CD4-positive, alpha-beta T cell (primary cell): ENCODE measurements around the gene KAZALD1. TPM values are rescaled to one million over a fixed set of nuclear protein-coding genes. Genes with fewer than 3 reads are reported as not detected.

Experiments used
- ATAC-seq: fragments of 200-7000 bp; cut with Tn5 transposase; one replicate; pipeline ENCODE4 v1.10.0; 2022; ENCODE audit warnings: mild to moderate bottlenecking; ENCODE audit not compliant: poor library complexity
- CTCF ChIA-PET: fragments of 350-600 bp; sonication (Branson Sonifier 250); formaldehyde crosslinking; loops from one replicate; lab custom pipeline; 2021; ENCODE audit warnings: antibody characterized with exemption, inconsistent platforms; lab: Charles Lee
- POLR2A ChIA-PET: fragments of 350-600 bp; sonication (Branson Sonifier 250); formaldehyde crosslinking; loops from one replicate; lab custom pipeline; 2021; ENCODE audit warnings: antibody characterized with exemption, inconsistent platforms; lab: Charles Lee
- DNase-seq, 14 experiments: peaks; one replicate each; pipeline ENCODE4 v3.0.0-alpha.2; 2013 to 2020; ENCODE audit warnings: mixed read lengths in 2 of 14
- H3K27ac ChIP-seq, 2 donors: one replicate each; pipeline versions ENCODE4 v1.5.1 to v1.7.0; 2013; ENCODE audit warnings: low read length in 2 of 2, low read depth in 1 of 2, mild to moderate bottlenecking in 1 of 2
- H3K27me3 ChIP-seq, 2 experiments: 1 replicate in 1 of 2; 2 replicates in 1 of 2; pipeline versions ENCODE4 v1.6.1 to v1.7.0; 2013; ENCODE audit warnings: low read length in 2 of 2, control low read depth in 1 of 2, mild to moderate bottlenecking in 1 of 2, moderate library complexity in 1 of 2; ENCODE audit not compliant: insufficient read depth in 2 of 2, control insufficient read depth in 1 of 2
- H3K36me3 ChIP-seq: one replicate; pipeline ENCODE4 v1.6.1; 2013; ENCODE audit warnings: low read length, control low read depth; ENCODE audit not compliant: insufficient read depth
- H3K4me1 ChIP-seq: one replicate; pipeline ENCODE4 v1.6.1; 2013; ENCODE audit warnings: low read length, control low read depth; ENCODE audit not compliant: insufficient read depth
- H3K4me3 ChIP-seq: one replicate; pipeline ENCODE4 v1.5.1; 2013; ENCODE audit warnings: mild to moderate bottlenecking, low read length, moderate library complexity
- H3K9me3 ChIP-seq, 2 experiments: 1 replicate in 1 of 2; 2 replicates in 1 of 2; pipeline versions ENCODE4 v1.6.1 to v1.7.0; 2013; ENCODE audit warnings: low read length in 2 of 2, mild to moderate bottlenecking in 2 of 2, control low read depth in 1 of 2, moderate library complexity in 1 of 2; ENCODE audit not compliant: control insufficient read depth in 1 of 2, insufficient read depth in 1 of 2
- H3K27ac Mint-ChIP-seq: one replicate; pipeline ENCODE4 v1.8.0; 2020; ENCODE audit warnings: mixed read lengths
- H3K27me3 Mint-ChIP-seq: one replicate; pipeline ENCODE4 v1.8.0; 2021; ENCODE audit warnings: mixed read lengths
- H3K36me3 Mint-ChIP-seq: one replicate; pipeline ENCODE4 v1.8.0; 2021; ENCODE audit warnings: low read depth, mixed read lengths
- H3K4me1 Mint-ChIP-seq: one replicate; pipeline ENCODE4 v1.8.0; 2021; ENCODE audit warnings: low read depth, mixed read lengths
- H3K4me3 Mint-ChIP-seq: one replicate; pipeline ENCODE4 v1.8.0; 2020; ENCODE audit warnings: mild to moderate bottlenecking, mixed read lengths
- H3K9me3 Mint-ChIP-seq: one replicate; pipeline ENCODE4 v1.8.0; 2020; ENCODE audit warnings: mixed read lengths
- intact Hi-C, 2 experiments: fragments of 100-400 bp; cut with DNase I in 1 of 2; cut with micrococcal nuclease in 1 of 2; formaldehyde crosslinking; loops; one replicate each; pipeline versions ENCODE4 v1.15.1 to v1.9.0; 2023 to 2025; cut with DNase I, micrococcal nuclease
- total RNA-seq, 174 experiments: library from RNA in 2 of 174; stranded (reverse) in 2 of 174; gene quantifications; one replicate each; pipeline ENCODE4 v1.2.3 and lab custom pipeline; 2021 to 2026
- TF ChIP-seq, protein P1 (sequence below): fragments of 200-600 bp; IDR thresholded peaks from one replicate; pipeline ENCODE4 v1.8.0; 2022; ENCODE audit warnings: antibody characterized with exemption, mild to moderate bottlenecking

The KAZALD1 gene
- total RNA-seq, 2 experiments from 2014 or later, result not detected

DNA sequence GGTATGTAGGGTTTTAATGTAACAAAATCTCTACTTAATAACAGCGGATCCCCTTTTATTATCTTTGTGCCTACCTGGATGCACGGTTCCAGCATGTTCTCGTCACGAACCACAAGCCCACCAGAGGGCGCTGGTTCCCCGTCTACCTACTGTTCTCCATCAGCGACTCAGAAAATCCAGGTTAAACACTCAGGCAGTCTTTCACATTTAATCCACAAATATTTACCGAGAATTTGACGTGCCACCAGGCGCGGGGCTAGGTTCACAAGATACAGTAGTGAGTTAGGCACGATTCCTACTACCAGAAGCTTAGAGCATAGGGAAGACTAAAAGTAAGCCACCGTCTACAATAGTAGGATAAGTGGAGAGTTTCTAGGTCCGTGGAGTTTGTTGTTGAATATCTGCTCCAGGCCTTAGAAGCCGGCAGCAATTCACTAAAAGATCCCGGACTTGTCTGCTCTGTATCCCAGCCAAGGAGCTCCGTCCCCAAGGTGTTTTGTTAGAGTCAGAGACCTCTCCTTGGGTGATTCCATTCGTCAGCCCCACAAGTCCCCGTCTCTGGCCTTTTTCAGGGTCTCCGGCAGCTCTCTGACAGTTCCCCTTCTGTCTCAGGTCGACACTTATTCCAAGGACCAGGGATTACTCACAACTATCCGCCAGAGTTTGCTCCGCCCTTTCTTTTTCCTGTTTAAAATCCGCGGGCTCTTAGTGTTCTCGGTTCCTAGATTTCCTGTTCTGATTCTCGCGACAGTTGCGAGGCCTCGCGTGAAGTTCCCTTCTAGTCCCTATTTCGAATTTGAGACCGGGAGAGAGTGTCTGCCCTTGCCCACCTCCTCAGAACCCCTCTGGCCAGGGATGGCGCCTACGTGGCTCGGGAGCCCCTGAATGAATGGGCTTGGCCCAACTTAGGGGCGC lies 1.5 kb upstream of the KAZALD1 start:
- CTCF ChIA-PET, result interaction anchor here (0.8 to 5.6 kb wide), 7 partner anchors 9 to 82 kb away, joined by 3 to 45 read pairs (median 5); no protein-coding TSS in a partner anchor
- H3K27me3 Mint-ChIP-seq, result peaks cover 20% of the 10 kb centered on the region
- DNase-seq, result peak; percentile 79 to 95 (median 90)
- ATAC-seq, result peak; percentile 70
- H3K27ac Mint-ChIP-seq, result peak overlapping the region; percentile 81
- peaks cover 40% of the 10 kb centered on the region for H3K4me1 ChIP-seq
- intact Hi-C loops, result loop anchor here (1.0 to 10.0 kb wide), 5 partner anchors 8 to 295 kb away; partner anchors contain the start of genes BTRC (in 1 of the 2) and SLF2 (in 1 of the 2)
- H3K4me1 Mint-ChIP-seq, result peaks cover 31% of the 10 kb centered on the region
- TF ChIP-seq, protein P1, sequence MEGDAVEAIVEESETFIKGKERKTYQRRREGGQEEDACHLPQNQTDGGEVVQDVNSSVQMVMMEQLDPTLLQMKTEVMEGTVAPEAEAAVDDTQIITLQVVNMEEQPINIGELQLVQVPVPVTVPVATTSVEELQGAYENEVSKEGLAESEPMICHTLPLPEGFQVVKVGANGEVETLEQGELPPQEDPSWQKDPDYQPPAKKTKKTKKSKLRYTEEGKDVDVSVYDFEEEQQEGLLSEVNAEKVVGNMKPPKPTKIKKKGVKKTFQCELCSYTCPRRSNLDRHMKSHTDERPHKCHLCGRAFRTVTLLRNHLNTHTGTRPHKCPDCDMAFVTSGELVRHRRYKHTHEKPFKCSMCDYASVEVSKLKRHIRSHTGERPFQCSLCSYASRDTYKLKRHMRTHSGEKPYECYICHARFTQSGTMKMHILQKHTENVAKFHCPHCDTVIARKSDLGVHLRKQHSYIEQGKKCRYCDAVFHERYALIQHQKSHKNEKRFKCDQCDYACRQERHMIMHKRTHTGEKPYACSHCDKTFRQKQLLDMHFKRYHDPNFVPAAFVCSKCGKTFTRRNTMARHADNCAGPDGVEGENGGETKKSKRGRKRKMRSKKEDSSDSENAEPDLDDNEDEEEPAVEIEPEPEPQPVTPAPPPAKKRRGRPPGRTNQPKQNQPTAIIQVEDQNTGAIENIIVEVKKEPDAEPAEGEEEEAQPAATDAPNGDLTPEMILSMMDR, result peak; percentile 98
- POLR2A ChIA-PET, result interaction anchor here (0.9 to 2.4 kb wide), 3 partner anchors 17 to 64 kb away, joined by 3 to 21 read pairs (median 15); partner anchors contain the start of genes PDZD7 and SFXN3
- H3K9me3 ChIP-seq, result peaks cover 0 to 8% of the 10 kb centered on the region in 2 experiments
- peaks cover 27% of the 10 kb centered on the region in 2 experiments for H3K27me3 ChIP-seq
- peak overlapping the region; percentile 85 for H3K4me3 ChIP-seq
- H3K36me3 Mint-ChIP-seq, result peaks cover 4% of the 10 kb centered on the region
- peak overlapping the region; percentile 88 to 91 for H3K27ac ChIP-seq
- no peaks in the 10 kb centered on the region for H3K9me3 Mint-ChIP-seq
- H3K36me3 ChIP-seq, result no peaks in the 10 kb centered on the region
- peak overlapping the region; percentile 95 for H3K4me3 Mint-ChIP-seq

DNA sequence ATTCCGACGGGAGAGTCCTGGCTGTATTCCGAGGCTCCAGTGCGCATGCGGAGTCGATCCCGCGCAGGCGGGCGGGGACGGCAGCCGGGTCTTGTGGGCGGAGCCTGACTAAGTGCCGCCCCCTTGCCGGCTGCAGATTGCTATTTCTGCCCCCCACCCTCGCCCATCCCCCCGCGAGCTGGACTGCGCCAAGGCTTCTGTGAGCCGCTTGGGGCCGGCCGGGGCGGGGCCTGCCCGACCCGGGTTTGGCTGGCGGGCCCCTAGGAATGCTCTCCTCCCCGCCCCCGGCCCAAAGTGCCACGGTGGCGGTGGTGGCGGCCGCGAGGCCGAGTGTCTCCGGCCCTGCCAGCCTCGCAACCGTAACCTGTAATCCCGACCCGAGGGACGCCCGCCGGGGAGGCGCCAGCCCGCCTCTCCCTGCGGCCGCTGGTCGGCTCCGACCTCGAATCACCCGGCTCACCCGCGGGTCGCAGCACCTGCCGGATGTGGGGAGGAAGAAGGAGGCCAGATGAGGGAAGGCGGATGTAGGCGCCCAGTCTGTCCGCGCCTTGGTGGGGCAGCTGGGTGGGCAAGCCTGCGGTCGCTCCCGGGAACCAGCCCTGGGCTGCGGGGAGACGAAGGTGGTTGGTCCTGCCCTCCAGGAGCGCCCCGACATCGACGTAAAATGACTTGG lies 702 bp upstream of the KAZALD1 start:
- H3K36me3 ChIP-seq, result no peaks in the 10 kb centered on the region
- intact Hi-C loops, result loop anchor here (1.0 to 10.0 kb wide), 5 partner anchors 7 to 294 kb away; partner anchors contain the start of genes BTRC (in 1 of the 2) and SLF2 (in 1 of the 2)
- ChIA-PET POLR2A (interaction anchor here (0.7 to 2.4 kb wide), 4 partner anchors 18 to 81 kb away, joined by 3 to 21 read pairs (median 10); partner anchors contain the start of genes PDZD7 and SFXN3), CTCF (interaction anchor here (0.8 to 5.6 kb wide), 6 partner anchors 10 to 81 kb away, joined by 3 to 45 read pairs (median 6); no protein-coding TSS in a partner anchor)
- H3K9me3 ChIP-seq, result peaks cover 0 to 9% of the 10 kb centered on the region in 2 experiments
- ATAC-seq (peak; percentile 75), DNase-seq (peak in 11 of 14 experiments; percentile 84 to 93 (median 87))
- H3K4me3 ChIP-seq, result peak overlapping the region; percentile 85
- peaks cover 27% of the 10 kb centered on the region for H3K27me3 Mint-ChIP-seq
- H3K27me3 ChIP-seq, result peaks cover 35% of the 10 kb centered on the region in 2 experiments
- H3K27ac Mint-ChIP-seq, result peak overlapping the region; percentile 81
- H3K4me1 Mint-ChIP-seq, result peaks cover 37% of the 10 kb centered on the region
- H3K36me3 Mint-ChIP-seq, result peaks cover 4% of the 10 kb centered on the region
- TF ChIP-seq, protein P1, result no peak
- peaks cover 44% of the 10 kb centered on the region for H3K4me1 ChIP-seq
- peak overlapping the region; percentile 88 to 91 for H3K27ac ChIP-seq
- H3K4me3 Mint-ChIP-seq, result peak overlapping the region; percentile 95
- no peaks in the 10 kb centered on the region for H3K9me3 Mint-ChIP-seq
